ENCODE results near the gene LAMC1. TPM values are rescaled to one million over a fixed set of nuclear protein-coding genes. Genes with fewer than 3 reads are reported as not detected.

LAMC1 gene
- total RNA-seq, 1 donor from 2014 or later = 164 TPM

GRCh38 chr1:183030053-183030452, 6.8 kb downstream of the LAMC1 start:
- H3K27ac Mint-ChIP-seq = no peak overlapping the region
- H3K36me3 Mint-ChIP-seq = peaks cover 2% of the 10 kb centered on the region
- H3K27me3 Mint-ChIP-seq (ENCODE audit: low read depth) = no peaks in the 10 kb centered on the region
- H3K9me3 Mint-ChIP-seq = no peaks in the 10 kb centered on the region
- peaks cover 66% of the 10 kb centered on the region for H3K4me1 Mint-ChIP-seq
- no peak for DNase-seq (ENCODE audit: low spot score in 2 of 2, unreplicated experiment in 2 of 2)
- TF ChIP-seq, protein P1, sequence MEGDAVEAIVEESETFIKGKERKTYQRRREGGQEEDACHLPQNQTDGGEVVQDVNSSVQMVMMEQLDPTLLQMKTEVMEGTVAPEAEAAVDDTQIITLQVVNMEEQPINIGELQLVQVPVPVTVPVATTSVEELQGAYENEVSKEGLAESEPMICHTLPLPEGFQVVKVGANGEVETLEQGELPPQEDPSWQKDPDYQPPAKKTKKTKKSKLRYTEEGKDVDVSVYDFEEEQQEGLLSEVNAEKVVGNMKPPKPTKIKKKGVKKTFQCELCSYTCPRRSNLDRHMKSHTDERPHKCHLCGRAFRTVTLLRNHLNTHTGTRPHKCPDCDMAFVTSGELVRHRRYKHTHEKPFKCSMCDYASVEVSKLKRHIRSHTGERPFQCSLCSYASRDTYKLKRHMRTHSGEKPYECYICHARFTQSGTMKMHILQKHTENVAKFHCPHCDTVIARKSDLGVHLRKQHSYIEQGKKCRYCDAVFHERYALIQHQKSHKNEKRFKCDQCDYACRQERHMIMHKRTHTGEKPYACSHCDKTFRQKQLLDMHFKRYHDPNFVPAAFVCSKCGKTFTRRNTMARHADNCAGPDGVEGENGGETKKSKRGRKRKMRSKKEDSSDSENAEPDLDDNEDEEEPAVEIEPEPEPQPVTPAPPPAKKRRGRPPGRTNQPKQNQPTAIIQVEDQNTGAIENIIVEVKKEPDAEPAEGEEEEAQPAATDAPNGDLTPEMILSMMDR (IDR thresholded peaks at IDR 0.05; ENCODE audit: unreplicated experiment) = no peak
- no peak overlapping the region for H3K4me3 Mint-ChIP-seq

DNA sequence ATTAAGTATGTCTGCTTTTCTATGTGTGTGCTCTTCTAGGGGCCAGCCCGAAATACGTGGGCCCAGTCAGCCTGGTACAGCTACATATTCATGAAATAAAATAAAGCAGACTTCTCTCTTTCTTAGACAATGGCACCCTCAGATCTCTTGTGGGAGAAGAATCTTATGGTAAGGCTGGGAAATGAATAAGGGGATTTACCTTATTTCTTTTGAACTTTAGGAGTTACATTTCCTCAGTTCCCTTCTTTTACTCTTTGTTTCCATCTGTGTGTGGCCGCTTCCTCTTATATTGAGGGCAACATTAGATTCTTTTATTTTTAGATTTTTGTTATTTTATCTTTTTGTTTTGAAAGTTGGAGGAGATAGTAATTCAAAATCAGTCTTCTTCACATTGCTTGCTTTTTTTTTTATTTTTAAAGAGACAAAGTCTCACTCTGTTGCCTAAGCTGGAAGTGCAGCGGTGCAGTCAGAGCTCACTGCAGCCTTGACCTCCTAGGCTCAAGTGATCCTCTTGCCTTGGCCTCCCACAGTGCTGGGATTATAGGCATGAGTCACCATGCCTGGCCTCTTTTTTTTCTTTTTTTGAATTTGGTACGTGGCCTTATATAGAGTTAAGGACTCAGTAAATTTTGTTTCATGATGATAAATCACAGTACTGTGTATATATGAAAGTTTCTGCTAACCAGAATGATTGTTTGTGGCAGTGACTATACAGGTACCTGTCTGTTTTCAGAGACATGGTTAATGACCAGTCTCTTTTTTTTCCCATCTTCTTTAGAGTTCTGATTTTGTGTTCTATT, 9.1 kb downstream of the LAMC1 start:
- H3K36me3 Mint-ChIP-seq = peaks cover 6% of the 10 kb centered on the region
- no peaks in the 10 kb centered on the region for H3K27me3 Mint-ChIP-seq (ENCODE audit: low read depth)
- TF ChIP-seq, protein P1 (IDR thresholded peaks at IDR 0.05; ENCODE audit: unreplicated experiment) = no peak
- no peaks in the 10 kb centered on the region for H3K9me3 Mint-ChIP-seq
- H3K4me3 Mint-ChIP-seq = no peak overlapping the region
- no peak for DNase-seq (ENCODE audit: low spot score in 2 of 2, unreplicated experiment in 2 of 2)
- peaks cover 51% of the 10 kb centered on the region for H3K4me1 Mint-ChIP-seq
- peak overlapping the region; percentile 30 for H3K27ac Mint-ChIP-seq

- no peaks in the 10 kb centered on the region for H3K27me3 Mint-ChIP-seq (ENCODE audit: low read depth)
- no peak overlapping the region for H3K27ac Mint-ChIP-seq
- H3K4me1 Mint-ChIP-seq = peaks cover 47% of the 10 kb centered on the region
- TF ChIP-seq, protein P1 (IDR thresholded peaks at IDR 0.05; ENCODE audit: unreplicated experiment) = no peak
- H3K4me3 Mint-ChIP-seq = no peak overlapping the region
- H3K36me3 Mint-ChIP-seq = peaks cover 6% of the 10 kb centered on the region
- no peak for DNase-seq (ENCODE audit: low spot score in 2 of 2, unreplicated experiment in 2 of 2)
- no peaks in the 10 kb centered on the region for H3K9me3 Mint-ChIP-seq
These were observed 10.0 kb downstream of the LAMC1 start for GRCh38 chr1:183033205-183033604.

GRCh38 chr1:183034682-183035081, 11.5 kb downstream of the LAMC1 start:
- Mint-ChIP-seq H3K4me3 (no peak overlapping the region), H3K36me3 (peaks cover 6% of the 10 kb centered on the region), H3K4me1 (peaks cover 41% of the 10 kb centered on the region), H3K27ac (no peak overlapping the region), H3K9me3 (no peaks in the 10 kb centered on the region), H3K27me3 (ENCODE audit: low read depth) (no peaks in the 10 kb centered on the region)
- TF ChIP-seq, protein P1 (IDR thresholded peaks at IDR 0.05; ENCODE audit: unreplicated experiment) = no peak
- DNase-seq (ENCODE audit: low spot score in 2 of 2, unreplicated experiment in 2 of 2) = no peak

GRCh38 chr1:183038333-183038866, 15.2 kb downstream of the LAMC1 start:
- Mint-ChIP-seq H3K4me3 (no peak overlapping the region), H3K36me3 (peaks cover 6% of the 10 kb centered on the region), H3K9me3 (no peaks in the 10 kb centered on the region), H3K4me1 (peaks cover 58% of the 10 kb centered on the region), H3K27ac (peak overlapping the region; percentile 37), H3K27me3 (ENCODE audit: low read depth) (no peaks in the 10 kb centered on the region)
- TF ChIP-seq, protein P1 (IDR thresholded peaks at IDR 0.05; ENCODE audit: unreplicated experiment) = no peak
- DNase-seq (ENCODE audit: low spot score in 2 of 2, unreplicated experiment in 2 of 2) = no peak
